Stimulated activated naive CD8-positive, alpha-beta T cell treated with anti-CD3 and anti-CD28 coated beads, Interleukin-15, Interleukin-2, amounts not matched to agents 100 ng/mL and 50 ng/mL, for 24 hours (primary cell): Measurements from ENCODE around the gene CHMP1A.
"Not testable (repeated sequence)": the region's sequence is repeated elsewhere in the genome, so short reads cannot be mapped to it uniquely, and the experiment has no call there.

ENCODE experiments used
- H3K27ac Mint-ChIP-seq: one replicate; pipeline ENCODE4 v1.8.0; 2021; ENCODE audit warnings: mild to moderate bottlenecking, mixed read lengths
- H3K27me3 Mint-ChIP-seq: one replicate; pipeline ENCODE4 v1.8.0; 2021; ENCODE audit warnings: mixed read lengths
- H3K36me3 Mint-ChIP-seq: one replicate; pipeline ENCODE4 v1.8.0; 2021; ENCODE audit warnings: low read depth, mixed read lengths
- H3K4me1 Mint-ChIP-seq: one replicate; pipeline ENCODE4 v1.8.0; 2021; ENCODE audit warnings: low read depth, mixed read lengths
- H3K4me3 Mint-ChIP-seq: one replicate; pipeline ENCODE4 v1.8.0; 2021; ENCODE audit warnings: mild to moderate bottlenecking, mixed read lengths
- H3K9me3 Mint-ChIP-seq: one replicate; pipeline ENCODE4 v1.8.0; 2021; ENCODE audit warnings: mixed read lengths

The CHMP1A gene

GRCh38 chr16:89657442-89658220 is at the start of gene CHMP1A, which contains the start of gene SPATA33:
Gene CHMP1A (minus strand): TSS chr16:89657708. CDS start chr16:89657588, 120 bp downstream.
Gene SPATA33 (plus strand): TSS chr16:89657836. CDS start chr16:89657912, 76 bp downstream.
- peaks cover 31% of the 10 kb centered on the region for H3K36me3 Mint-ChIP-seq
- peaks cover 41% of the 10 kb centered on the region for H3K4me1 Mint-ChIP-seq
- peak within 1 kb of the TSS; percentile 87 for H3K27ac Mint-ChIP-seq
- no peaks in the 10 kb centered on the region for H3K27me3 Mint-ChIP-seq
- H3K4me3 Mint-ChIP-seq: peak within 1 kb of the TSS; percentile 90
- H3K9me3 Mint-ChIP-seq: no peaks in the 10 kb centered on the region

- Mint-ChIP-seq H3K36me3 (no peaks in the 10 kb centered on the region), H3K9me3 (no peaks in the 10 kb centered on the region), H3K27ac (no peak overlapping the region), H3K4me3 (no peak overlapping the region), H3K27me3 (no peaks in the 10 kb centered on the region), H3K4me1 (peaks cover 16% of the 10 kb centered on the region)
These were observed 49.2 kb upstream of the CHMP1A start for GRCh38 chr16:89706518-89707260.

DNA sequence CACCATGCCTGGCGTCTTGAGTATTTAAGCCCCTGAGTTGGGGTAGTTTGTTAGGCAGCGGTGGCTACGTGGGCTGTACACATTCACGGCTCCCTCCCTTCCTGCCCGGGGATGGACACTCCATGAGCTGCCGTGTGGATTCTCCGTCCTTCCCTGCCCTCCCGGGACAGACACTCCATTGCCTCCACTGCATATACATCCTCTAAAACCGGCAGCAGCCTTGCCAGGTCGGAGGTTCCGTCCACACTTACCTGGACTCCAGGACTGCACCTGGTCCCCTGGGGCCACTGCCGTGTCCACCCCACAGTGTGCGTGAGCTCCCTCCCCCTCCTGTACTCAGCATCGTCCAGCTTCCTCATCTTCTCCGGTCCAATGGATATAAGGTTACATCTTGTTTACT is 47.5 kb upstream of the CHMP1A start:
- Mint-ChIP-seq H3K27ac (no peak overlapping the region), H3K27me3 (no peaks in the 10 kb centered on the region), H3K36me3 (no peaks in the 10 kb centered on the region), H3K9me3 (no peaks in the 10 kb centered on the region), H3K4me3 (no peak overlapping the region), H3K4me1 (peaks cover 21% of the 10 kb centered on the region)

DNA sequence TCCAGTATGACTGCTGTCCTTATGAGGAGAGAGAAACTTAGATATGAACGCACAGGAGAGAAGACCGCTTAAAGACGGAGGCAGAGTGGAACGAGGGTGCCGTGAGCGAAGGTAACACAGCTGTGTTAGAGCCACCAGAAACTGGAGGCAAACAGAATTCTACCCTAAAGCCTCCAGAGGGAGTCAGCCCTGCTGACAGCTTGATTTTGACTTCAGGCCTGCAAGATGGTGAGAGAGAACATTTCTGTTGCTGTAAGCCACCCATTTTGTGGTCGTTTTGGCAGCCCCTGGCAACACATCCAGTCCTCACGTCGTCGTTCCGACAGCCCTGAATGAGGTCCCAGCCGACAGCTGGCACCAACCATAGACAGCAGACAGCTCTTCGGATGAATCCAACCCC is 46.8 kb upstream of the CHMP1A start:
- H3K27ac Mint-ChIP-seq: no peak overlapping the region
- H3K36me3 Mint-ChIP-seq: peaks cover under 1% of the 10 kb centered on the region
- no peak overlapping the region for H3K4me3 Mint-ChIP-seq
- no peaks in the 10 kb centered on the region for H3K9me3 Mint-ChIP-seq
- no peaks in the 10 kb centered on the region for H3K27me3 Mint-ChIP-seq
- peaks cover 24% of the 10 kb centered on the region for H3K4me1 Mint-ChIP-seq

GRCh38 chr16:89701425-89702406 is 44.2 kb upstream of the CHMP1A start, which contains the start of gene SPATA2L:
Gene SPATA2L (minus strand): TSS chr16:89701705. CDS start chr16:89701232, 473 bp downstream.
- Mint-ChIP-seq H3K9me3 (no peaks in the 10 kb centered on the region), H3K4me3 (peak within 1 kb of the TSS; percentile 71), H3K27ac (no peak within 1 kb of the TSS), H3K27me3 (no peaks in the 10 kb centered on the region), H3K4me1 (peaks cover 24% of the 10 kb centered on the region), H3K36me3 (peaks cover 5% of the 10 kb centered on the region)

DNA sequence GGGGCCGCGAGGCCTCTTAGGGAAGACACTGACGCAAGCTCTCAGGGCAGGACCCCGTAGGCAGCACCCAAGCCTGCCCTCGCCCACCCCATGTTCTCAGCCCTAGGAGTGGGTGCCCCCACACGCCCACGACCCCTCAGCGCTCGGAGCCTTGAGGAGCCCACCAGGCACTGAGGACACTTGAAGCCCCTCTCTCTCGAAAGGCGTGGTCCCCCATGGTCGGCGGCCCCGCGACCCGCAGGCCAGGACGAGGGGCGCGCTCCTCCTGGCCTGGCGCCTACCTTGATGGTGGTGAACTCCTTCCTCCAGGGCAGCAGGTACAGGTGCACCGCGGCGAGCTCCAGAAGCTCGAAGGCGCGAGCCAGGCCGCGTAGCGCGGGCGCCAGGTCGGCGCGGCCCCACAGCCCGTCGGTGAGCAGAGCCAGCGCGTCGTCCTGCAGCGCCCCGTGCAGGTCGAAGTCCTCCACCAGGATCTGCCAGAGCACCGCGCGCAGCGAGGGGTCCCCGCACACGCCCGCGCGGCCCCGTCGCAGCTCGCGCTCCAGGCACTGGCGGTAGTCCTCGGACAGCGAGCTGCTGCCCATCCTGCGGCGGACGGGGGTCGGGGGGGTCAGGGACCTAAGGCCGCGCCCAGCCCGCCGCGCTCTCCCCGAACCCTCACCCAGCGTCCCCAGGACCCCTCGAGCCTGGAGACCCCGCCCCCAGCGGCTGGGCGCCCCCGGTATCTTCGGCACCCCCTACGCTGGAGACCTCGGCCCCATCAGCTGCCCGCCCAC is 43.3 kb upstream of the CHMP1A start:
- no peaks in the 10 kb centered on the region for H3K27me3 Mint-ChIP-seq
- H3K27ac Mint-ChIP-seq: no peak overlapping the region
- H3K4me3 Mint-ChIP-seq: peak overlapping the region; percentile 71
- peaks cover 23% of the 10 kb centered on the region for H3K4me1 Mint-ChIP-seq
- H3K36me3 Mint-ChIP-seq: peaks cover 5% of the 10 kb centered on the region
- H3K9me3 Mint-ChIP-seq: no peaks in the 10 kb centered on the region

DNA sequence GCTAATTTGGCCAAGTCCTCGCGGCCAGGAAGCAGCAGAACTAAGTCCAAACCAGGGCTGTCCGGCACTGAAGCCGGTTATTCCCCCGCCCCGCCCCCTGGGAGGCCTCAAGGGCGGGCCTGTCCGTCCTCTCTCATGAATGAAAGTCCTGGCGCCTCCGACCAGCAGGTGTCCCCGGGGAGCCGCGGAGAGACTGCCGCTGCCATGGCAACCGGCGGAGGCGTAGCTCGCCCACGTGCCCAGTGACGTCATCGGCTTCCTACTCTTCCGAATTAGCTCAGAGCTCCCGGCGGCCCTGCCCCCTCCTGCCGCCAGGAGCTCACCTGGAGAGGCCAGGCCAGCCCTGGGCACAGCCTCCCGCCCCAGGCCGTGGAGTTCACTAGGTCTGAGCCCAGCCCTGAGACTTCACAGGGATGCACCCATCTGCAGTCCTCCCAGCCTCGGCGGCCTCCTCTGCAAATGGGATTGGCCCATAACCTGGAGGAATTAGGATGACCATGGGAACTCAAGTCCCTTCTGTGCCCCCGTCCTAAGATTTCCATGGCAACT is 42.7 kb upstream of the CHMP1A start:
- Mint-ChIP-seq H3K4me1 (peaks cover 28% of the 10 kb centered on the region), H3K36me3 (peaks cover 8% of the 10 kb centered on the region), H3K9me3 (no peaks in the 10 kb centered on the region), H3K27ac (peak overlapping the region; percentile 26), H3K4me3 (peak overlapping the region; percentile 71), H3K27me3 (no peaks in the 10 kb centered on the region)

DNA sequence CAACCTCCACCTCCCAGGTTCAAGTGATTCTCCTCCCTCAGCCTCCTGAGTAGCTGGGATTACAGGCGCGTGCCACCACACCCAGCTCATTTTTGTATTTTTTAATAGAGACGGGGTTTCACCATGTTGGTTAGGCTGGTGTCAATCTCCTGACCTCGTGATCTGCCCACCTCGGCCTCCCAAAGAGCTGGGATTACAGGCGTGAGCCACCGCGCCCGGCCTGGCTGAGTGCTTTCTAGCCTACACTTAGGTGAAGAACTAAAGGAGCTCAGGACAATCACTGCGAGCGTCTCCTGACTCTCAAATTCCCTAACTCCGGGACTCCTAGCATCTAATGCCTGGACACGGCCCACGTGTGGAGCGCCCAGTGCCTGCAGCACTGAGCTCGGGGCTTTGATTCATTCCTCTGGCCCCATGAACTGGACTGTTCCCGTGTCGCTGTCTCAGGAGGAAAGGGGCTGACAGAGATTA is 42.2 kb upstream of the CHMP1A start:
- not testable (repeated sequence) for H3K4me3 Mint-ChIP-seq, H3K27ac Mint-ChIP-seq, H3K27me3 Mint-ChIP-seq, H3K9me3 Mint-ChIP-seq
- Mint-ChIP-seq H3K36me3 (peaks cover 13% of the 10 kb centered on the region), H3K4me1 (peaks cover 28% of the 10 kb centered on the region)

DNA sequence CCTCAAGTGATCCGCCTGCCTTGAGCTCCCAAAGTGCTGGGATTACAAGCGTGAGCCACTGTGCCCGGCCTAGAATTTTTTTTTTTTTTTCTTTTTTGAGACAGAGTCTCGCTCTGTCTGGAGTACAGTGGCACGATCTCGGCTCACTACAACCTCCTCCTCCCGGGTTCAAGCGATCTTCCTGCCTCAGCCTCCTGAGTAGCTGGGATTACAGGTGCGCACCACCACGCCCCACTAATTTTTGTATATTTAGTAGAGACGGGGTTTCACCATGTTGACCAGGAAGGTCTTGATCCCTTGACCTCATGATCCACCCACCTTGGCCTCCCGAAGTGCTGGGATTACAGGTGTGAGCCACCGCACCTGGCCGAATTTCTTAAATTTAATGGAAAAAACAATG is 41.2 kb upstream of the CHMP1A start:
- not testable (repeated sequence) for H3K27ac Mint-ChIP-seq
- H3K4me1 Mint-ChIP-seq: peaks cover 28% of the 10 kb centered on the region

GRCh38 chr16:89697616-89698331 is 40.3 kb upstream of the CHMP1A start:
- Mint-ChIP-seq H3K27ac (no peak overlapping the region), H3K36me3 (peaks cover 23% of the 10 kb centered on the region), H3K9me3 (no peaks in the 10 kb centered on the region), H3K27me3 (no peaks in the 10 kb centered on the region), H3K4me3 (no peak overlapping the region), H3K4me1 (peaks cover 28% of the 10 kb centered on the region)

More for the DNA sequence above, 41.2 kb upstream of the CHMP1A start:
- H3K27me3 Mint-ChIP-seq, H3K4me3 Mint-ChIP-seq, H3K9me3 Mint-ChIP-seq: not testable (repeated sequence)
- peaks cover 17% of the 10 kb centered on the region for H3K36me3 Mint-ChIP-seq

DNA sequence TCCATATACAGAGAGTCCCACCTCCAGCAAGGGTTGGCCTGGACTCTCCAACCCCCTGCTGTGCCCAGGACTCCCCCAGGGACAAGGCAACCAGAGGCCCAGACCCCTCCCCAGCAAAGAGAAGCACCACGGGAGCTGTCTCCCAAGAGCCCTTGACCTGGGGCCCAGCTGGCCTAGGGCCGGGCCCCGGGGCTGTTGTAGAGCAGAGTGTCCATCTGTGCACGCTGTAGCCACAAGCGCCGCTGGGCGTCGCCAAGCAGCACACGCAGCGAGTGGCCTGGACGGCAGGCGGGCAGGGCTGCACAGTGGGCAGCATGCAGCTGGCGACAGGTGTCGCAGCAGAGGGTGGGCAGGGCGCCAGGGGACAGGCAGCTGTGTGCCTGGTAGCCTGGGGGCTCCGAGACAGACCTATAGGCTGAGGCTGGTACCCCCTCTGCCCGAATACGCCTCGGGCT is 39.7 kb upstream of the CHMP1A start:
- peaks cover 23% of the 10 kb centered on the region for H3K36me3 Mint-ChIP-seq
- peaks cover 23% of the 10 kb centered on the region for H3K4me1 Mint-ChIP-seq
- H3K4me3 Mint-ChIP-seq: no peak overlapping the region
- H3K27me3 Mint-ChIP-seq: no peaks in the 10 kb centered on the region
- no peaks in the 10 kb centered on the region for H3K9me3 Mint-ChIP-seq
- H3K27ac Mint-ChIP-seq: no peak overlapping the region

DNA sequence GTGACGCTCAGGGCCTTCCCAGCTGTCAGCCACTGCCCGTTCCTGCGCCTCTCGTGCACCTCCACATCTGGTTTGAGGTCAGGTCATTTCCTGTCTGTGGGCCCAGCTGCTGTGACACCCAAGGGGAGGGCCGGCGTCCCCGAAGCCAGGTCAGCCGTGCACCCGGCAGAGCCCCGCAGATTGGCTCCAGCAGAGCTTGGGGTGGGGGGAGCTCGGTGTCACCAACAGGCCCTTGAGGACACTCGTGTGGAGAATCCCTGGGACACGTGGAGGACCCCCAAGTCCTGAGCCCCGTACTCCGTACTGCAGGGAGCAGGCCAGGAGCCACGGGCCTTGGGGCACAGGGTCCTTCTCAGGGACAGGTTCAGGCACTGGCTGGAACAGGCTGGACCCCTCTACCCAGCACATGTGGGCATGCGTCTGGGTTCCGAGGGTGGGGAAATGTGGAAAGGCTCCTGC is 39.2 kb upstream of the CHMP1A start:
- H3K27ac Mint-ChIP-seq: no peak overlapping the region
- no peak overlapping the region for H3K4me3 Mint-ChIP-seq
- no peaks in the 10 kb centered on the region for H3K9me3 Mint-ChIP-seq
- H3K4me1 Mint-ChIP-seq: peaks cover 21% of the 10 kb centered on the region
- H3K27me3 Mint-ChIP-seq: no peaks in the 10 kb centered on the region
- peaks cover 23% of the 10 kb centered on the region for H3K36me3 Mint-ChIP-seq
